HCT116 (cell line): ENCODE measurements around the gene DIP2C.

Experiments used
- EZH2 ChIP-seq: fragments of 200-600 bp; sonication (generic); IDR thresholded peaks from 2 replicates; pipeline ENCODE4 v1.6.1; 2017; ENCODE audit warnings: antibody characterized with exemption, mixed run types
- POLR2A ChIP-seq: IDR thresholded peaks from 2 replicates; pipeline ENCODE4 v1.7.0; 2011; ENCODE audit warnings: borderline replicate concordance; ENCODE audit not compliant: insufficient read depth, insufficient read length; ENCODE audit errors: extremely low read depth
- POLR2AphosphoS5 ChIP-seq: IDR thresholded peaks from 2 replicates; pipeline ENCODE4 v1.6.1; 2011; ENCODE audit warnings: mild to moderate bottlenecking, low read depth, low read length, moderate library complexity
- RAD21 ChIP-seq: IDR thresholded peaks from 2 replicates; pipeline ENCODE4 v1.6.1; 2012; ENCODE audit warnings: low read depth, mild to moderate bottlenecking
- YY1 ChIP-seq: IDR thresholded peaks from 2 replicates; pipeline ENCODE4 v1.6.1; 2011; ENCODE audit warnings: low read length, low read depth, moderate library complexity, mild to moderate bottlenecking; ENCODE audit not compliant: insufficient replicate concordance; ENCODE audit errors: extremely low read depth
- TF ChIP-seq, protein P1 (sequence below): IDR thresholded peaks from 2 replicates; pipeline ENCODE4 v1.6.1; 2011; ENCODE audit warnings: mild to moderate bottlenecking, low read length, moderate library complexity; ENCODE audit not compliant: insufficient replicate concordance; ENCODE audit errors: extremely low read depth
- TF ChIP-seq, protein P2 (sequence below): IDR thresholded peaks from 2 replicates; pipeline ENCODE4 v1.6.1; 2012
- TF ChIP-seq, protein P3 (sequence below), 3 experiments: fragments of 200-600 bp in 1 of 3; sonication (generic) in 1 of 3; IDR thresholded peaks in 2 of 3; conservative IDR thresholded peaks in 1 of 3; 2 replicates each; pipeline ENCODE4 v1.5.1; 2012 to 2017; ENCODE audit warnings: low read depth in 2 of 3, low read length in 2 of 3, antibody characterized with exemption in 1 of 3, borderline replicate concordance in 1 of 3, control low read depth in 1 of 3, mild to moderate bottlenecking in 1 of 3, mixed read lengths in 1 of 3, mixed run types in 1 of 3, moderate library complexity in 1 of 3; ENCODE audit not compliant: insufficient read depth in 1 of 3

DNA sequence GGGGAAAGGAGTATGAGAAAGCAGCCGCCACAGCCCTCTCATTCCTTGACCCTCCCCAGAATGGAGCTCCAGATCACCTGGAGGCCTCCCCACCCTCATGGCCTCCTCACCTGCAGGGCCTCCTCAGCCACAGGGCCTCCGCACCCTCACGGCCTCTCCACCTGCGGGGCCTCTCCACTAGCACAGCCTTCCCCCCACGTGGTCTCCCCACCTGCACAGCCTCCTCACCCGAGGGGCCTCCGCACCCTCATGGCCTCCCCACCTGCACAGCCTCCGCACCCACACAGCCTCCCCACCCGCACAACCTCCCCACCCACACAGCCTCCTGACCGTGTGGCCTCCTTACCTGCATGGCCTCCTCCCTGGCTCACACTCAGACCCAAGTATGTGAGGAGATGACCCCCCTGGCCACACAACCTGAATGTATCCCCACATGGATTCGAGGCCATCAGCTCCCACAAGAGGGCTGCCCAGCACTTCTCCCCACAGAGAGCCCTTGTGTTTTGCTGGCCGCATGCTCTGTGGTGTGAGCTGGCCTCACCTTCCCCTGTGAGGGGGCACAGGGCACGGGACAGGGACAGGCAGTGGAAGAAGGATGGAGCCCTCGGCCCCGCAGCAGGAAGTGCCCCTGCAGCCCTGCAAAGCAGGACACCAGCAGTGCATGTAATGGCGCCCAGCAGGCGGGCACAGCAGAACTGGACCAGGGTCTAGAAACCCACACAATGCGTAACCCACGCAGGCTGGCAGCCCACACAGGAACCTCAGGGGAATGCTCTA, 3.1 kb downstream of the DIP2C start:
- TF ChIP-seq RAD21: no peak
- TF ChIP-seq YY1: no peak
- TF ChIP-seq, protein P1, sequence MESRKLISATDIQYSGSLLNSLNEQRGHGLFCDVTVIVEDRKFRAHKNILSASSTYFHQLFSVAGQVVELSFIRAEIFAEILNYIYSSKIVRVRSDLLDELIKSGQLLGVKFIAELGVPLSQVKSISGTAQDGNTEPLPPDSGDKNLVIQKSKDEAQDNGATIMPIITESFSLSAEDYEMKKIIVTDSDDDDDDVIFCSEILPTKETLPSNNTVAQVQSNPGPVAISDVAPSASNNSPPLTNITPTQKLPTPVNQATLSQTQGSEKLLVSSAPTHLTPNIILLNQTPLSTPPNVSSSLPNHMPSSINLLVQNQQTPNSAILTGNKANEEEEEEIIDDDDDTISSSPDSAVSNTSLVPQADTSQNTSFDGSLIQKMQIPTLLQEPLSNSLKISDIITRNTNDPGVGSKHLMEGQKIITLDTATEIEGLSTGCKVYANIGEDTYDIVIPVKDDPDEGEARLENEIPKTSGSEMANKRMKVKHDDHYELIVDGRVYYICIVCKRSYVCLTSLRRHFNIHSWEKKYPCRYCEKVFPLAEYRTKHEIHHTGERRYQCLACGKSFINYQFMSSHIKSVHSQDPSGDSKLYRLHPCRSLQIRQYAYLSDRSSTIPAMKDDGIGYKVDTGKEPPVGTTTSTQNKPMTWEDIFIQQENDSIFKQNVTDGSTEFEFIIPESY: no peak
- TF ChIP-seq EZH2: no peak
- TF ChIP-seq POLR2A: no peak
- TF ChIP-seq, protein P2, sequence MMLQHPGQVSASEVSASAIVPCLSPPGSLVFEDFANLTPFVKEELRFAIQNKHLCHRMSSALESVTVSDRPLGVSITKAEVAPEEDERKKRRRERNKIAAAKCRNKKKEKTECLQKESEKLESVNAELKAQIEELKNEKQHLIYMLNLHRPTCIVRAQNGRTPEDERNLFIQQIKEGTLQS: no peak
- TF ChIP-seq, protein P3, sequence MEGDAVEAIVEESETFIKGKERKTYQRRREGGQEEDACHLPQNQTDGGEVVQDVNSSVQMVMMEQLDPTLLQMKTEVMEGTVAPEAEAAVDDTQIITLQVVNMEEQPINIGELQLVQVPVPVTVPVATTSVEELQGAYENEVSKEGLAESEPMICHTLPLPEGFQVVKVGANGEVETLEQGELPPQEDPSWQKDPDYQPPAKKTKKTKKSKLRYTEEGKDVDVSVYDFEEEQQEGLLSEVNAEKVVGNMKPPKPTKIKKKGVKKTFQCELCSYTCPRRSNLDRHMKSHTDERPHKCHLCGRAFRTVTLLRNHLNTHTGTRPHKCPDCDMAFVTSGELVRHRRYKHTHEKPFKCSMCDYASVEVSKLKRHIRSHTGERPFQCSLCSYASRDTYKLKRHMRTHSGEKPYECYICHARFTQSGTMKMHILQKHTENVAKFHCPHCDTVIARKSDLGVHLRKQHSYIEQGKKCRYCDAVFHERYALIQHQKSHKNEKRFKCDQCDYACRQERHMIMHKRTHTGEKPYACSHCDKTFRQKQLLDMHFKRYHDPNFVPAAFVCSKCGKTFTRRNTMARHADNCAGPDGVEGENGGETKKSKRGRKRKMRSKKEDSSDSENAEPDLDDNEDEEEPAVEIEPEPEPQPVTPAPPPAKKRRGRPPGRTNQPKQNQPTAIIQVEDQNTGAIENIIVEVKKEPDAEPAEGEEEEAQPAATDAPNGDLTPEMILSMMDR (IDR thresholded peaks at IDR 0.05 in 2 of 3, conservative IDR thresholded peaks at IDR 0.05 in 1 of 3; ENCODE audit: borderline replicate concordance in 1 of 3, insufficient read depth in 1 of 3, low read depth in 2 of 3, low read length in 2 of 3): no peak
- no peak for TF ChIP-seq POLR2AphosphoS5
